Measurements from ENCODE around the gene TBC1D10B.

TBC1D10B gene

DNA sequence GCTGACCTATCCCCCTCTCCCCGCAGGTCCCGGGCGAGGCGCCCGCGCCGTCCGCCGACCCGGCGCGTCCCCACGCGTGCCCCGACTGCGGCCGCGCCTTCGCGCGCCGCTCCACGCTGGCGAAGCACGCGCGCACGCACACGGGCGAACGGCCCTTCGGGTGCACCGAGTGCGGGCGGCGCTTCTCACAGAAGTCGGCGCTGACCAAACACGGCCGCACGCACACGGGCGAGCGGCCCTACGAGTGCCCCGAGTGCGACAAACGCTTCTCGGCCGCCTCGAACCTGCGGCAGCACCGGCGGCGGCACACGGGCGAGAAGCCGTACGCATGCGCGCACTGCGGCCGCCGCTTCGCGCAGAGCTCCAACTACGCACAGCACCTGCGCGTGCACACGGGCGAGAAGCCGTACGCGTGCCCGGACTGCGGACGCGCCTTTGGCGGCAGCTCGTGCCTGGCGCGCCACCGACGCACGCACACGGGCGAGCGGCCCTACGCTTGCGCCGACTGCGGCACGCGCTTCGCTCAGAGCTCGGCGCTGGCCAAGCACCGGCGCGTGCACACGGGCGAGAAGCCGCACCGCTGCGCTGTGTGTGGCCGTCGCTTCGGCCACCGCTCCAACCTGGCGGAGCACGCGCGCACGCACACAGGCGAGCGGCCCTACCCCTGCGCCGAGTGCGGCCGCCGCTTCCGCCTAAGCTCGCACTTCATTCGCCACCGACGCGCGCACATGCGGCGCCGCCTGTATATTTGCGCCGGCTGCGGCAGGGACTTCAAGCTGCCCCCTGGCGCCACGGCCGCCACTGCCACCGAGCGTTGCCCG, 47.4 kb upstream of the TBC1D10B start:
- TF ChIP-seq ZNF565 (CRISPR knock-in tag; conservative IDR thresholded peaks at IDR 0.05; ENCODE audit: low read depth), result 0 out of 2 replicates have a peak, but pooled peaks have one; percentile 51
- TF ChIP-seq ZFP3 (CRISPR knock-in tag; IDR thresholded peaks at IDR 0.05), result peak; percentile 74; the same call in 1 of the 2 replicates
- peak; percentile 50; the same call in 1 of the 2 replicates for TF ChIP-seq SNAI2 (CRISPR knock-in tag; IDR thresholded peaks at IDR 0.05)
- TF ChIP-seq CSDC2 (CRISPR knock-in tag; IDR thresholded peaks at IDR 0.05), result 0 out of 2 replicates have a peak, but pooled peaks have one; percentile 33
- no peak for TF ChIP-seq RARB (CRISPR knock-in tag; IDR thresholded peaks at IDR 0.05)
- TF ChIP-seq ZC3H10 (CRISPR knock-in tag; IDR thresholded peaks at IDR 0.05), result no peak
- TF ChIP-seq, protein P1, sequence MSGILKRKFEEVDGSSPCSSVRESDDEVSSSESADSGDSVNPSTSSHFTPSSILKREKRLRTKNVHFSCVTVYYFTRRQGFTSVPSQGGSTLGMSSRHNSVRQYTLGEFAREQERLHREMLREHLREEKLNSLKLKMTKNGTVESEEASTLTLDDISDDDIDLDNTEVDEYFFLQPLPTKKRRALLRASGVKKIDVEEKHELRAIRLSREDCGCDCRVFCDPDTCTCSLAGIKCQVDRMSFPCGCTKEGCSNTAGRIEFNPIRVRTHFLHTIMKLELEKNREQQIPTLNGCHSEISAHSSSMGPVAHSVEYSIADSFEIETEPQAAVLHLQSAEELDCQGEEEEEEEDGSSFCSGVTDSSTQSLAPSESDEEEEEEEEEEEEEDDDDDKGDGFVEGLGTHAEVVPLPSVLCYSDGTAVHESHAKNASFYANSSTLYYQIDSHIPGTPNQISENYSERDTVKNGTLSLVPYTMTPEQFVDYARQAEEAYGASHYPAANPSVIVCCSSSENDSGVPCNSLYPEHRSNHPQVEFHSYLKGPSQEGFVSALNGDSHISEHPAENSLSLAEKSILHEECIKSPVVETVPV (CRISPR knock-in tag; IDR thresholded peaks at IDR 0.05), result no peak
- TF ChIP-seq ZFP30 (CRISPR knock-in tag; IDR thresholded peaks at IDR 0.05), result 0 out of 2 replicates have a peak, but pooled peaks have one; percentile 52
- TF ChIP-seq, protein P2, sequence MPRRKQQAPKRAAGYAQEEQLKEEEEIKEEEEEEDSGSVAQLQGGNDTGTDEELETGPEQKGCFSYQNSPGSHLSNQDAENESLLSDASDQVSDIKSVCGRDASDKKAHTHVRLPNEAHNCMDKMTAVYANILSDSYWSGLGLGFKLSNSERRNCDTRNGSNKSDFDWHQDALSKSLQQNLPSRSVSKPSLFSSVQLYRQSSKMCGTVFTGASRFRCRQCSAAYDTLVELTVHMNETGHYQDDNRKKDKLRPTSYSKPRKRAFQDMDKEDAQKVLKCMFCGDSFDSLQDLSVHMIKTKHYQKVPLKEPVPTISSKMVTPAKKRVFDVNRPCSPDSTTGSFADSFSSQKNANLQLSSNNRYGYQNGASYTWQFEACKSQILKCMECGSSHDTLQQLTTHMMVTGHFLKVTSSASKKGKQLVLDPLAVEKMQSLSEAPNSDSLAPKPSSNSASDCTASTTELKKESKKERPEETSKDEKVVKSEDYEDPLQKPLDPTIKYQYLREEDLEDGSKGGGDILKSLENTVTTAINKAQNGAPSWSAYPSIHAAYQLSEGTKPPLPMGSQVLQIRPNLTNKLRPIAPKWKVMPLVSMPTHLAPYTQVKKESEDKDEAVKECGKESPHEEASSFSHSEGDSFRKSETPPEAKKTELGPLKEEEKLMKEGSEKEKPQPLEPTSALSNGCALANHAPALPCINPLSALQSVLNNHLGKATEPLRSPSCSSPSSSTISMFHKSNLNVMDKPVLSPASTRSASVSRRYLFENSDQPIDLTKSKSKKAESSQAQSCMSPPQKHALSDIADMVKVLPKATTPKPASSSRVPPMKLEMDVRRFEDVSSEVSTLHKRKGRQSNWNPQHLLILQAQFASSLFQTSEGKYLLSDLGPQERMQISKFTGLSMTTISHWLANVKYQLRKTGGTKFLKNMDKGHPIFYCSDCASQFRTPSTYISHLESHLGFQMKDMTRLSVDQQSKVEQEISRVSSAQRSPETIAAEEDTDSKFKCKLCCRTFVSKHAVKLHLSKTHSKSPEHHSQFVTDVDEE (CRISPR knock-in tag; IDR thresholded peaks at IDR 0.05), result peak; percentile 92
- ATAC-seq, result peak; percentile 89

DNA sequence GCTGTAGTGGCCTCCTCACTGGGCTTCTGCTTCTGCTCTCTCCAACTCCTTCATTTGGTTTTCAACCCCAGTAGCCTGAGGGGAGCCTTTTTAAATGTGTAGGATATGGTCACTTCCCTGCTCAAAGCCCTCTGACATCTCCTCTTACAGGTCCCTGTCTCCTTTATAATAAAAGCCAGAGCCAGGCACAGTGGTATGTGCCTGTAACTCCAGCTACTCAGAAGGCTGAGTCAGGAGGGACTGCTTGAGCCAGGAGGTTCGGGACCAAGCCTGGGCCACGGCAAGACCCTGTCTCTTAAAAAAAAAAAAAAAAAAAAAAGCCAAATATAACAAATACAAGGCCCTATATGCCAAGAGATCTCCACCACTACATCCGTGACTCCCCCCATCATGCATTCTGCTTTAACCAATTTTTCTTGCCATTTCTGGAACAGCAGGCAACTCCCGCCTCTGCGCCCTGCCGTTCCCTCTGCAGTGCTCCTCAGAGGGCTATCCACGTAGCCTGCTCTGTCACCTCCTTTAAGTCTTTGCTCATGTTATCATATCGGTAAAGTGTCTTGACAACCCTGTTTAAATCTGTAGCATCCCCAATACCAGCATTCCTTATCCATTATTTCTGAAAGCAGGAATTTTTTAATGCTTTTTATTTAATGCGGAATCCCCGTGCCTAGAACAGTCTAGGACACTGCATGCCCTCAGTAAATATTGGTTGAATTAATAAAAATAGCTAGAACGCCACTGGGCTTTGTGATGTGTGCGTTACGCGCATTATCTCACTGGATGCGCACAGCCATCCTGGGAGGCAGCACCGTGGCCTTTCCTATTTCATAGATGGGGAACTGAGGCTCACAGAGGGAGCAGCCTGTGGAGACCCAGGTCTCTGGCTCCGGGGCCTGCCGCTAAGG, 46.6 kb upstream of the TBC1D10B start:
- TF ChIP-seq, protein P3, sequence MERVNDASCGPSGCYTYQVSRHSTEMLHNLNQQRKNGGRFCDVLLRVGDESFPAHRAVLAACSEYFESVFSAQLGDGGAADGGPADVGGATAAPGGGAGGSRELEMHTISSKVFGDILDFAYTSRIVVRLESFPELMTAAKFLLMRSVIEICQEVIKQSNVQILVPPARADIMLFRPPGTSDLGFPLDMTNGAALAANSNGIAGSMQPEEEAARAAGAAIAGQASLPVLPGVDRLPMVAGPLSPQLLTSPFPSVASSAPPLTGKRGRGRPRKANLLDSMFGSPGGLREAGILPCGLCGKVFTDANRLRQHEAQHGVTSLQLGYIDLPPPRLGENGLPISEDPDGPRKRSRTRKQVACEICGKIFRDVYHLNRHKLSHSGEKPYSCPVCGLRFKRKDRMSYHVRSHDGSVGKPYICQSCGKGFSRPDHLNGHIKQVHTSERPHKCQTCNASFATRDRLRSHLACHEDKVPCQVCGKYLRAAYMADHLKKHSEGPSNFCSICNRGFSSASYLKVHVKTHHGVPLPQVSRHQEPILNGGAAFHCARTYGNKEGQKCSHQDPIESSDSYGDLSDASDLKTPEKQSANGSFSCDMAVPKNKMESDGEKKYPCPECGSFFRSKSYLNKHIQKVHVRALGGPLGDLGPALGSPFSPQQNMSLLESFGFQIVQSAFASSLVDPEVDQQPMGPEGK (CRISPR knock-in tag; IDR thresholded peaks at IDR 0.05; ENCODE audit: borderline replicate concordance), result no peak
- TF ChIP-seq, protein P4, sequence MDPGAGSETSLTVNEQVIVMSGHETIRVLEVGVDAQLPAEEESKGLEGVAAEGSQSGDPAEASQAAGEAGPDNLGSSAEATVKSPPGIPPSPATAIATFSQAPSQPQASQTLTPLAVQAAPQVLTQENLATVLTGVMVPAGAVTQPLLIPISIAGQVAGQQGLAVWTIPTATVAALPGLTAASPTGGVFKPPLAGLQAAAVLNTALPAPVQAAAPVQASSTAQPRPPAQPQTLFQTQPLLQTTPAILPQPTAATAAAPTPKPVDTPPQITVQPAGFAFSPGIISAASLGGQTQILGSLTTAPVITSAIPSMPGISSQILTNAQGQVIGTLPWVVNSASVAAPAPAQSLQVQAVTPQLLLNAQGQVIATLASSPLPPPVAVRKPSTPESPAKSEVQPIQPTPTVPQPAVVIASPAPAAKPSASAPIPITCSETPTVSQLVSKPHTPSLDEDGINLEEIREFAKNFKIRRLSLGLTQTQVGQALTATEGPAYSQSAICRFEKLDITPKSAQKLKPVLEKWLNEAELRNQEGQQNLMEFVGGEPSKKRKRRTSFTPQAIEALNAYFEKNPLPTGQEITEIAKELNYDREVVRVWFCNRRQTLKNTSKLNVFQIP (CRISPR knock-in tag; IDR thresholded peaks at IDR 0.05; ENCODE audit: borderline replicate concordance, low read depth), result no peak
- TF ChIP-seq ZNF70 (CRISPR knock-in tag; IDR thresholded peaks at IDR 0.05), result no peak
- no peak for TF ChIP-seq TCF4 (CRISPR knock-in tag; IDR thresholded peaks at IDR 0.05; ENCODE audit: borderline replicate concordance)
- TF ChIP-seq ZNF8 (CRISPR knock-in tag; IDR thresholded peaks at IDR 0.05), result no peak
- TF ChIP-seq BACH2 (CRISPR knock-in tag; IDR thresholded peaks at IDR 0.05; ENCODE audit: borderline replicate concordance), result no peak
- TF ChIP-seq GLIS3 (CRISPR knock-in tag; IDR thresholded peaks at IDR 0.05), result no peak
- TF ChIP-seq SNAI2 (CRISPR knock-in tag; IDR thresholded peaks at IDR 0.05), result no peak
- no peak for TF ChIP-seq PPARA (CRISPR knock-in tag; IDR thresholded peaks at IDR 0.05; ENCODE audit: borderline replicate concordance)
- no peak for TF ChIP-seq OSR1 (CRISPR knock-in tag; IDR thresholded peaks at IDR 0.05)
- TF ChIP-seq, protein P5, sequence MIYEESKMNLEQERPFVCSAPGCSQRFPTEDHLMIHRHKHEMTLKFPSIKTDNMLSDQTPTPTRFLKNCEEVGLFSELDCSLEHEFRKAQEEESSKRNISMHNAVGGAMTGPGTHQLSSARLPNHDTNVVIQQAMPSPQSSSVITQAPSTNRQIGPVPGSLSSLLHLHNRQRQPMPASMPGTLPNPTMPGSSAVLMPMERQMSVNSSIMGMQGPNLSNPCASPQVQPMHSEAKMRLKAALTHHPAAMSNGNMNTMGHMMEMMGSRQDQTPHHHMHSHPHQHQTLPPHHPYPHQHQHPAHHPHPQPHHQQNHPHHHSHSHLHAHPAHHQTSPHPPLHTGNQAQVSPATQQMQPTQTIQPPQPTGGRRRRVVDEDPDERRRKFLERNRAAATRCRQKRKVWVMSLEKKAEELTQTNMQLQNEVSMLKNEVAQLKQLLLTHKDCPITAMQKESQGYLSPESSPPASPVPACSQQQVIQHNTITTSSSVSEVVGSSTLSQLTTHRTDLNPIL (CRISPR knock-in tag; IDR thresholded peaks at IDR 0.05; ENCODE audit: low read depth), result no peak
- peak; percentile 26; the same call in 2 of the 3 replicates for ATAC-seq

Measured in SK-N-SH treated with all-trans-retinoic acid at 6 μM for 48 hours (cell line).